Hepatocyte (in vitro differentiated cells): ENCODE results near the gene FICD. TPM values are rescaled to one million over a fixed set of nuclear protein-coding genes. Genes with fewer than 3 reads are reported as not detected.

Experiments used
- DNase-seq: peaks from one replicate; pipeline ENCODE4 v3.0.0-alpha.2; 2016; ENCODE audit warnings: low spot score
- H2AFZ ChIP-seq: fragments of 200-600 bp; sonication (generic); 2 replicates; pipeline ENCODE4 v1.6.0; 2016; ENCODE audit warnings: antibody characterized with exemption, mild to moderate bottlenecking
- H3K27ac ChIP-seq: fragments of 200-600 bp; sonication (generic); 2 replicates; pipeline ENCODE4 v1.5.1; 2016; ENCODE audit warnings: mild to moderate bottlenecking
- H3K27me3 ChIP-seq: fragments of 200-600 bp; sonication (generic); 2 replicates; pipeline ENCODE4 v1.6.1; 2016
- H3K36me3 ChIP-seq: fragments of 200-600 bp; sonication (generic); replicated peaks from 2 replicates; pipeline ENCODE4 v1.5.1; 2016; ENCODE audit warnings: low read depth; ENCODE audit not compliant: insufficient read depth
- H3K4me1 ChIP-seq: fragments of 200-600 bp; sonication (generic); 2 replicates; pipeline ENCODE4 v1.5.1; 2016; ENCODE audit warnings: mild to moderate bottlenecking, moderate library complexity; ENCODE audit not compliant: insufficient read depth
- H3K4me2 ChIP-seq: fragments of 200-600 bp; sonication (generic); 2 replicates; pipeline ENCODE4 v1.6.0; 2016
- H3K4me3 ChIP-seq: fragments of 200-600 bp; sonication (generic); 2 replicates; pipeline ENCODE4 v1.5.1; 2016; ENCODE audit warnings: mild to moderate bottlenecking
- H3K79me2 ChIP-seq: fragments of 200-600 bp; sonication (generic); 2 replicates; pipeline ENCODE4 v1.6.0; 2017; ENCODE audit warnings: mild to moderate bottlenecking
- H3K9me2 ChIP-seq: fragments of 200-600 bp; sonication (generic); replicated peaks from 2 replicates; pipeline ENCODE4 v1.6.0; 2017; ENCODE audit warnings: mild to moderate bottlenecking; ENCODE audit not compliant: insufficient read depth
- H3K9me3 ChIP-seq: fragments of 200-600 bp; sonication (generic); 2 replicates; pipeline ENCODE4 v1.5.1; 2016; ENCODE audit warnings: low read depth, mild to moderate bottlenecking
- H4K20me1 ChIP-seq: fragments of 200-600 bp; sonication (generic); 2 replicates; pipeline ENCODE4 v1.6.0; 2016; ENCODE audit warnings: mild to moderate bottlenecking; ENCODE audit not compliant: insufficient read depth, poor library complexity, severe bottlenecking
- CTCF ChIP-seq: fragments of 200-600 bp; sonication (generic); IDR thresholded peaks from 2 replicates; pipeline ENCODE4 v1.5.1; 2016; ENCODE audit warnings: antibody characterized with exemption, mild to moderate bottlenecking; ENCODE audit not compliant: poor library complexity
- EZH2 ChIP-seq: fragments of 200-600 bp; sonication (generic); IDR thresholded peaks from 2 replicates; pipeline ENCODE4 v1.6.1; 2016; ENCODE audit warnings: antibody characterized with exemption, mild to moderate bottlenecking, borderline replicate concordance
- EZH2phosphoT487 ChIP-seq: fragments of 200-600 bp; sonication (generic); IDR thresholded peaks from one replicate; pipeline ENCODE4 v1.6.1; 2018; ENCODE audit warnings: antibody characterized with exemption, mild to moderate bottlenecking, low read depth, moderate library complexity; ENCODE audit not compliant: unreplicated experiment, severe bottlenecking
- WGBS: methylation state at CpG from one replicate; pipeline ENCODE4 v1.1.6; 2016; ENCODE audit warnings: low lambda C conversion rate; ENCODE audit errors: missing lambda C conversion rate; 5-methylcytosine and 5-hydroxymethylcytosine counted together
- polyA plus RNA-seq: library from polyadenylated mRNA; unstranded; fragments of >200 nt; fragmentation: Nextera tagmentation; extraction: Ambion mirVana; gene quantifications from 2 replicates; pipeline ENCODE4 v1.2.1, GENCODE V29; 2016
- total RNA-seq: library from RNA; depleted of rRNA; stranded (reverse); fragments of >200 nt; gene quantifications from 2 replicates; pipeline ENCODE4 v1.2.3, GENCODE V29; 2014

The FICD gene
- total and polyA plus RNA-seq, 2 experiments from 2014 or later: 6.2 to 6.4 TPM

- peaks cover 9% of the 10 kb centered on the region for H3K4me1 ChIP-seq
- TF ChIP-seq CTCF (no peak), EZH2 (no peak), EZH2phosphoT487 (no peak)
- peak overlapping the region; percentile 67 for H3K27ac ChIP-seq
- no peak overlapping the region for H3K4me2 ChIP-seq
- H3K27me3 ChIP-seq: no peaks in the 10 kb centered on the region
- no peaks in the 10 kb centered on the region for H3K9me2 ChIP-seq
- no peaks in the 10 kb centered on the region for H4K20me1 ChIP-seq
- H2AFZ ChIP-seq: no peak overlapping the region
- H3K36me3 ChIP-seq: no peaks in the 10 kb centered on the region
- no peaks in the 10 kb centered on the region for H3K9me3 ChIP-seq
- DNase-seq: no peak
- no peak overlapping the region for H3K4me3 ChIP-seq
- 89% methylated on average over 10 of the region's 10 CpGs for WGBS
- H3K79me2 ChIP-seq: peaks cover 15% of the 10 kb centered on the region
Measured at GRCh38 chr12:108568338-108569154, 53.5 kb downstream of the FICD start.

Other genes starting within 250 kb of the FICD start
- gene CMKLR1, start 176.0 kb upstream of the FICD start, total RNA-seq: 1.4 and 2.2 TPM in 2 replicates
- 1.5 and 3.1 TPM in 2 replicates for gene CMKLR1, start 176.0 kb upstream of the FICD start, polyA plus RNA-seq
- 41.0 and 60.4 TPM in 2 replicates for gene SART3, start 45.9 kb downstream of the FICD start, total RNA-seq
- gene SART3, start 45.9 kb downstream of the FICD start, polyA plus RNA-seq: 20.0 and 25.0 TPM in 2 replicates
- 107 and 116 TPM in 2 replicates for gene ISCU, start 47.3 kb downstream of the FICD start, total RNA-seq
- gene ISCU, start 47.3 kb downstream of the FICD start, polyA plus RNA-seq: 149 and 169 TPM in 2 replicates
- 69.7 and 70.1 TPM in 2 replicates for gene TMEM119, start 82.8 kb downstream of the FICD start, total RNA-seq
- 54.4 and 59.6 TPM in 2 replicates for gene TMEM119, start 82.8 kb downstream of the FICD start, polyA plus RNA-seq
- gene SELPLG, start 118.6 kb downstream of the FICD start, total RNA-seq: 0.37 and 0.72 TPM in 2 replicates
- 1.5 and 1.8 TPM in 2 replicates for gene SELPLG, start 118.6 kb downstream of the FICD start, polyA plus RNA-seq
- 109 and 137 TPM in 2 replicates for gene CORO1C, start 216.2 kb downstream of the FICD start, total RNA-seq
- gene CORO1C, start 216.2 kb downstream of the FICD start, polyA plus RNA-seq: 76.5 and 110 TPM in 2 replicates